Stimulated activated CD4-positive, alpha-beta T cell treated with anti-CD3 and anti-CD28 coated beads, Interleukin-4, amount 100 ng/mL, for 4 hours (primary cell): ENCODE measurements around the gene DYNLT2.

Experiments used
- DNase-seq, 2 experiments: peaks; one replicate each; pipeline ENCODE4 v3.0.0-alpha.2; 2020

DYNLT2 gene

DNA sequence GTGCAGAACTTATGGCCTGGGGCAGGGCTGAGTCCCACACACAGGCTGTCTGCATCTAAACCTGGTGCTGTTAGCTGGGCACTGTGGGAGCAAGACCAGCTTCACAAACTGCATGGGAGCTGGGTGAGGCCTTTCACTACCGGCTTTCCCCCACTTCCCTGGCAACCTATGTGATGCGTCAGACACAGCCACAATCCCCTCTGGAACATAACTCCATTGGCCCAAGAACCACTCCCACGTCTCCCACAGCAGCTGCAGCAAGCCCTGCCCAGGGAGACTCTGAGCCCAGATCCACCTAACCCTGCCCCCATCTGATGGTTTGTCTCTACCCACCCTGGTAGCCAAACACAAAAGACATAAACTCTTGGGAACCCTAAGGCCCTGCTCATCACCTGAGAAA lies 58.9 kb downstream of the DYNLT2 start:
- no peak for DNase-seq

GRCh38 chr6:169691260-169691659 lies 60.1 kb downstream of the DYNLT2 start:
- no peak for DNase-seq
